DMS79 treated with DMSO at 0.1 percent for 48 hours (cell line): Measurements from ENCODE around the gene TGM5.
"Not testable (repeated sequence)": the region's sequence is repeated elsewhere in the genome, so short reads cannot be mapped to it uniquely, and the experiment has no call there.

Experiments
- DNase-seq: peaks from one replicate; lab custom pipeline; 2025; lab: John Stamatoyannopoulos, UW

Gene TGM5, protein sequence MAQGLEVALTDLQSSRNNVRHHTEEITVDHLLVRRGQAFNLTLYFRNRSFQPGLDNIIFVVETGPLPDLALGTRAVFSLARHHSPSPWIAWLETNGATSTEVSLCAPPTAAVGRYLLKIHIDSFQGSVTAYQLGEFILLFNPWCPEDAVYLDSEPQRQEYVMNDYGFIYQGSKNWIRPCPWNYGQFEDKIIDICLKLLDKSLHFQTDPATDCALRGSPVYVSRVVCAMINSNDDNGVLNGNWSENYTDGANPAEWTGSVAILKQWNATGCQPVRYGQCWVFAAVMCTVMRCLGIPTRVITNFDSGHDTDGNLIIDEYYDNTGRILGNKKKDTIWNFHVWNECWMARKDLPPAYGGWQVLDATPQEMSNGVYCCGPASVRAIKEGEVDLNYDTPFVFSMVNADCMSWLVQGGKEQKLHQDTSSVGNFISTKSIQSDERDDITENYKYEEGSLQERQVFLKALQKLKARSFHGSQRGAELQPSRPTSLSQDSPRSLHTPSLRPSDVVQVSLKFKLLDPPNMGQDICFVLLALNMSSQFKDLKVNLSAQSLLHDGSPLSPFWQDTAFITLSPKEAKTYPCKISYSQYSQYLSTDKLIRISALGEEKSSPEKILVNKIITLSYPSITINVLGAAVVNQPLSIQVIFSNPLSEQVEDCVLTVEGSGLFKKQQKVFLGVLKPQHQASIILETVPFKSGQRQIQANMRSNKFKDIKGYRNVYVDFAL

DNA sequence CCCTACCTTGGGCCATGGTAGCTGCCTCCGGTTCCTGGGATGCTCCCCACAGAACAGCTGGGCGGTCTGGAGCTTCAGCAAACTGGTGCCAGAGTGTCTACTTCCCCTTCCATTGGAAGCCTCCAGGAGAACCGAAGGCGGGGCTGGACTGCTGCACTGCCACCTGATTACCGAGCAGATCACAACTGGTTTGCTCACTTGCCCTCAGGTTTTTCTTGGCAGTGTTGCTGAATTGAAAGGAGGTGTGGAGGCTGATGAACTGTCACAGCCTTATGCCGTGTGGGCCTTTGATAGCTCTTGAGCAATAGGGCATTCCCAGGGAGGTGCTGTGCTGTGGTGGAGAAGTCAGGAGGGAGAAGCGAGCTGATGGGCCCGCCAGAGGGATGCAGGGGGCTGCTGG lies at the start of gene TGM5:
TSS of gene TGM5 (minus strand) at position 95 of the 400 bp plus-strand sequence. CDS start at position 16, 79 bp downstream.
- DNase-seq = no peak

DNA sequence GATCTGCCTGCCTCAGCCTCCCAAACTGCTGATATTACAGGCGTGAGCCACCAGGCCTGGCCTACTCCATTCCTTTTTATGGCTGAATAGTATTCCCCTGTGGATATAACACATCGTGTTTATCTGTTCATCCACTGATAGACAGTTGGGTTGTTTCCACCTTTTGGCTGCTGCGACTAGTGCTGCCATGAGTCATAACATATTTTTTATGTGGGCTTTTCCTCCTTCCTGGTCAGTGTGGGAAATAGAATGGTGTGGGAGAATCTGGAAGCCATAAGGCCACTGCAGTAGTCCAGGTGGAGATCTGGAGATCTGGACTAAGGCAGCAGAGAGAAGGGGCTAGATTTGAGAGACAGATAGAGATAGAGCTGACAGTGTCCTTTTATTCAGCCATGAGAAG lies 47.4 kb upstream of the TGM5 start:
- no peak for DNase-seq

DNA sequence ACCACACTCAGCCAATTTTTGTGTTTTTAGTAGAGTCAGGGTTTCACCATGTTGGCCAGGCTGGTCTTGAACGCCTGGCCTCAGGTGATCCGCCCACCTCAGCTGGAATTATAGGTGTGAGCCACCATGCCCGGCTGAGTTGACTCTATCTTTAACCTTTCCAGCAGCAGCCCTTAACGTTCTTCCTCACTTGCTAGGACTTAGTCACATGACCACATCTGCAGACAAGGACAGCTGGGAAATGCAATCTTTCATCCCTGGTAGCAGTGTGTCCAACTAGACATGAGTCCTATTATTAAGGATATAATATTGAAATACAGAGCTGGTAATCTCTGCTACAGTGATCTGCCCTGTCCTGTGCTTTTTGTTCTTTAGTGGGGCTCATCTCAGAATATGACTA lies 45.6 kb upstream of the TGM5 start:
- DNase-seq = no peak

DNA sequence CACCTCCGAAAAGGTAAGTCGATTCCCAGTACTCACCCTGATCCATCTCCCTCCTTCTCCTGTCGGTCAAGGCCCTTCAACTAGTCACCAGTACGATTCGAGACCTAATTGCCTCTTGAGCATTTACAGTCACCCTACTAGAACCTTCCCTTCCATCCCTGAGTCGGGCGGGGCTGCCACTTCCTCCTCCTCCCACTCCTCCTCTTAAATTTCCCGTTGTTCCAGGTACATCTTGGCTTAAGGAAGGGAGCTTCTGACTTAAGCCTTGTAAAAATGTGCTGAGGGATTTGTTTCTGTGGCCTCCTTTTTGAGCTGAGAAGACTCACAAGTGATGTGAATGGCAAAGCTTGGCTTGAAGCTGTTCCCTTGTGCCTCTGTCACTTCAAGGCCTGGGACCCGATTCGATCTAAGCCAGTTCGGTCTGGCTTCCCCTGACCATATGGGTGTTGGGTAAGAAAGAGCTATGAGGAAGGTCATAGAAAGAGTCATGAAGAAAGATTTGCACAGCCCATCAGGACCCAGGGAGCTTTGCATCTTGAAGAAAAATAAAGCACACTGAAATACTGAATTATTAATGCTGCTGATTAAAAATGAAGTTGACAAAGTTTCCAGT lies 35.6 kb upstream of the TGM5 start, which contains the start of gene TGM7:
TSS of gene TGM7 (minus strand) at position 51 of the 613 bp plus-strand sequence.
- DNase-seq = no peak

DNA sequence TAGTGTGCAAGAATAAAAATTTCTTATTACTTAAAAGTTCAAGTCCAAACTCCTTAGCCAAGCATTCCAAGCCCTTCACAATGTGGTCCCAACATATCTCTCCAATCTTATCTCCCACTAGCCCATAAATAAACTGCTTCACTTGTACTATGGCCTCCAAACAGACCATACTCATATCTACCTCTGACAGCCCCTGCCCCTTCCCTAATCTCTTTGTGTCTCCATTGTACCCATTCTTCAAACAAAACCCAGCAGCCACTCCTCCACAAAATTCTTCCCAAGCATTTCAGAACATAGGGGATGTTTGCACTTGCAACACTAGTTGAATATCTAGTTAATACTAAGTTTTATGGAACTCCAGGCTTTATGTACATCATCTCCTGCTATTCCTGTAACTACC lies 33.2 kb upstream of the TGM5 start:
- DNase-seq = no peak

DNA sequence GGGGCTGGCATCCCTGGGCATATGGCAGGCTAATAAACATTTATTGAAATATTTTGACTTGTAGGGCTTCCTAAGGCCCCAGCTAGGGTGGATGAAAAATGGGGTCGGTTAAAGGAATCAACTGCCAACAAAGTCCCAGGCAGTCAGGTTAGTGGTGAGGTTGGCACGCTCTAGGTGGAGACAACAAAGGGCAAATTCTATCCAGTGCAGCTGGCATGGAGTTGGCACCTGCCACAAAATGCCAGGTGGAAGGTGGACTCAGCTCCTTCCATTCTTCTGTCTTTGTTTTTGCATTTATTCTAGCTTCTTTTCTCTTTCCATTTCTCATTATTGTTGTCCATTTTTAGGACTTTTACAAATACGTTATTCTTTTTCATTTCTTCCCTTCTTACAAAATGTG lies 32.7 kb upstream of the TGM5 start:
- no peak for DNase-seq

DNA sequence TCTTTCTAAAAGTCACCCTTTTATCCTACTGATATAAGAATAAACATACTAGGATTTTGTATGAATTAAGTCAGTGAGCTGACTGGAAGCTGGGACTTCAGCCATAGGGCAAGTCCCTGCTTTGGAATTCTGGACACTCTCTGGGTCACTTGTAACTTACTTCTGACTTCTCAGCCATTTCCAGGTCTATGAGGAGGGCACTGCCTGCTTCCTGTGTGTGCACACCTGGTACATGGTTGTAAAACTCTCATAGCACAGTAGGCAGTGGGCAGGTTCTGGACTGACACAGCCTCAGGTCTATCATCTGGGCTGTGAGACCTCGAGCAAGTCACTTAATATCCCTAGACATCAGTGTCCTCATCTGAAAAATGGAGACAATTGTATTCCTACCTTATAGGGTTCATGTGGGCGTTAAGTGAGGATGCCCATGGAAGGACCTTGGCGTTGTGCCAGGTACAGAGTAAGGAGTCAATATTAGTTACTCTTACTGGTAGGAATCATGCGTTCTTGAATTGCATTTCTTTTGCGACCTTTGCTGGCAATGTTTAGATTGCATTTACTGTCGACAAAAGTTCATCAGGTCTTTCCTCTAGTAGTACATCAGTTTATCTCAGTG lies 27.5 kb upstream of the TGM5 start:
- DNase-seq = no peak

DNA sequence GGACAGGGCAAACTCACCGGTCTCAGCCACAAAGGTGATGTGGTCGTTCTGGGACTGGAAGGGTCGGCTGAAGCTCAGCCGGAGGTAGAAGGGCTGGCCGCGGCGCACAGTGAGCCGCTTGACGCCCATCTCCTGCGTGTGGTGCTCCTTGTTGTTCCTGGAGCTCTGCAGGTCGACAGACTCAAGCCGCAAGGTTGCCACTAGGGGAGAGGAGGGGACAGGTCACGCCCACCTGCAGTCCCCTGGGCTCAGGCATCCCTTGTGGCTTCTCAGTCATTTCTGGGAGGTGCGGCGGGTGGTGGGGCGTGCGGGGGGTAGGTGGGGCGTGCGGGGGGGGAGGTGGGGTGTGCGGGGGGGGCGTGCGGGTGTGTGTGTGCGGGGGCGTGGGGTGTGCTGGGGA lies 26.7 kb upstream of the TGM5 start:
- no peak for DNase-seq

DNA sequence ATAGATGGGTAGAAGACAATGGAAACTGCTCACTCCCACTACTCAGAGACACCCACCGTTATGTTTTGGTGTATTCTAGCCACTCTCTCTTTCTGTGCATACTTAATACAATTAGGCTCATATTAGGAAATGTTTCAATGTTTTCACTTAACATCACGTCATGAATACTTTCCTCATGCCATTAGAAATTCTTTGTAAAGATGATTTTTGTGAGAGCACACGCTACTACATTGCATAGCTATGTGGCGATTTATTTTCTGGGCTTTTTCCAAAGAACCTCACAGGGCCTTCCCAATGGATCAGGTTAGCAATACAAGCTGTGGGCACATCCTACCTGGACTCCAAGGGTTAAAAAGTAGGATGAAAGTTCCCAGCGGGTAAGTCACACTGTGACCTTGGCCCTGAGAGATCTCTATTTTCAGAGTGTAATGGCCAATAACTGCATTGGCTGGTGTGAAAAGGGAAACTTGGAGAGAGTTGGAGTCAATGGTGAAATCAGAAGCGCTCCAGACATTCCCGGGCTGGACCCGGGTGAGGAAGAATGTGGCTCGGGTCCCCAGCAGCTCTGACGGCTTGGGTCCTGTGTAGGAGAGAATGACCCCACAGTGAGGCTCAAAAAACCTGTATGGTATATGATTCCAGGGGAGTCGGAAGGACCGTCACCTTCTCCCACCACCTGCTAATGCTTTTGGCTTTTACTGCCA lies 25.8 kb upstream of the TGM5 start:
- DNase-seq = no peak

DNA sequence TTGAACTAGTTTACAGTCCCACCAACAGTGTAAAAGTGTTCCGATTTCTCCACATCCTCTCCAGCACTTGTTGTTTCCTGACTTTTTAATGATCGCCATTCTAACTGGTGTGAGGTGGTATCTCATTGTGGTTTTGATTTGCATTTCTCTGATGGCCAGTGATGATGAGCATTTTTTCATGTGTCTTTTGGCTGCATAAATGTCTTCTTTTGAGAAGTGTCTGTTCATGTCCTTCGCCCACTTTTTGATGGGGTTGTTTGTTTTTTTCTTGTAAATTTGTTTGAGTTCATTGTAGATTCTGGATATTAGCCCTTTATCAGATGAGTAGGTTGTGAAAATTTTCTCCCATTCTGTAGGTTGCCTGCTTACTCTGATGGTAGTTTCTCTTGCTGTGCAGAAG lies 22.9 kb upstream of the TGM5 start:
- DNase-seq = not testable (repeated sequence)

DNA sequence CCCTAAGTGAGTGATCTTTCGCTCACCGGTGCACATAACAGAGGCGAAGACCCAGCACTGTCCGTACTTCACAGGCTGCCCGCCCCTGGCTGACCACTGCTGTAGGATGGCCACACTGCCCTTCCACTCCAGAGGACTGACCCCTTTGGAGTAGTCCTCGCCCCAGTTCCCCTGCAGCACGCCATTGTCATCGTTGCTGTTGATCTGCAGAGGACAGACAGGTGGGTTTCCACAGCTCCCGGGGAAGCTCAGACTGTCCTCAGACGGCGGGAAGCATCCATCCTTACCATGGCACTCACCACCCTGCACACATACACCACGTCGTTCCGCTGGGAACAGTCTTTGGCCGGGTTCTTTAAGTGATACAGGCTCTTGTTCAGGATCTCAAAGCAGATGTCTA lies 20.5 kb upstream of the TGM5 start:
- DNase-seq = no peak

DNA sequence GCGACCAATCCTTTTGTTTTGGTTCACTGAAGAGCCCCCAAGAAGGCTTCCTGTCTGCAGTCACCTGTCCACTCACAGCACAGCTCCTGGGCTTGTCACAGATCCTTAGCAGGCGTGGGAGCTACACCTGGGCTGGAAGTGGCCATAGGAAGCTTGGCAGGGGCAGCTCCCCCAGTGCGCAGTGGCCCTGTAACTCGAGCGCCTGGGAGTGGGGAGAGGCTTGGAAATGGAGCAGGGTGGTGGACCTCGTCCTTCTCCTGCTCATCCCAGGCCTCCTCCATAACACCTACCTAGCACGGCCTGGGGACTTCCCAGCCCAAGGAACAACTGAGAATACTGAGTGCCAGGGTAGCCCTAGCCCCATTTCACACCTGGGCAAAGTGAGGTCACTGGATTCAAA lies 19.3 kb upstream of the TGM5 start:
- DNase-seq = no peak

DNA sequence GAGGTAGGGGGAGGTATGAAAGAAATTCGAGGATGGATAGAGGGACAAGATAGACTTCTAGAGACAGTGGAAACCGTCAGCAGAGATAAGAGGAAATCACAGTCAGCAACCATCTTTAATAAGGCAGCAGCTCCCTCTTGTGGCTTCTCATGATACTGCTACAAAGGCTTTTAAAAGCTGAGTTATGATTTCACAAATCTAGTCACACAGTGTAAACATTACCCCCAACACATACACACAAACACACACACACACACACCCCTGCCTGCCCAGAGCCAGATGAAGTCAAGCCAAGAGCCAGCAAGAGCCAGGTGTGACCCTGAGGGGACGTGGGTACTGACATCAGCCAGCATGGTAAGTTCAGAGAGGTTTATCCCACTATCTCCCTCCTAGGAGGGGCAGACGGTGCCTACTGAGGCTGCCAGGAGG lies 18.9 kb upstream of the TGM5 start:
- peak; percentile 6 for DNase-seq

DNA sequence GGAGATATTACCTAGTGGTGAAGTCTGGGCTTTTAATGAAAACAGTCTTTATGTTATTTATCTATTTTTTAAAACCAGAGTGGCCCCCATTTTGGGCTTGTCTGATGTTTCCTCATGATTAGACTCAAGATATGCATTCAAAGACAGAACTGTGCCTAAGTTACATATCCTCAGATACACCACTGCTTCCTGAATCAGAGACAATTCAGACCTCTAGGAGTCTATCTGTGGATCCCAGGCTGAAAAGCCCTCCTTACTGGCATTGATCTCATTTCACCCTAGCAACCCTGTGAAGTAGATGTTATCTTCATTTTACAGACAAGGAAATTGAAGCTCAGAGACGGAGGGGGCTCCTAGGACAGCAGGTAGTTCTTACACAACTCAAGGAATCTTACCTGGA lies 16.8 kb upstream of the TGM5 start:
- no peak for DNase-seq

DNA sequence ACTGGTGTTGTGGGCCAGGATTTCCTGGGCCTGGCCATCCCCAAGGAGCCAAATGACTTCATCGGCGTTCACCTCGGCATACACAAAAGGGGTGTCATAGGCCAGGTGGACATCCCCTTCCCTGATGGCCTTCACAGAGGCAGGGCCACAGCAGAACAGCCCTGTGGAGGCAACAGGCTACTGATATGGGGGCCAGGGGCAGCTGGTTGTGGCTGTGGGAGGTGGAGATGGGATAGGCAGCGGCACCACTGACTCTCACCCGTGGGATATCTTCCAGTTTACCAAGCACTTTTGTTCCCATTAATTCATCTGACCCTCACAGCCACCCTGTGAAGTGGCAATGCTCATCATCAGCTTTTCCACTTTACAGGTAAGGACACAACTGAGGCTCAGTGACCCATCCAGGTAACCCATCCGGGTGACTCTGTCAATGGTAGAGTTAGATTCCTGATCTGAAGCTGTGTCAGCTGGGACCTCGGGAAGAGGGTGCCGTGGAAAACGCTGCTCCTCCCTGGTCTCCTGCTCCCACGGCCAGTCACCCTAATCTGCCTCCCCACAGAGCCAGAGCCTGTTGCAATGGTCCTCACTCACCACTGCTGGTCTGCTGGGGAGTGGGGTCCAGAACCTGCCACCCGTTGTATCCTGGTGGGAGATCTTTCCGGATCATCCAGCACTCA lies 15.3 kb upstream of the TGM5 start:
- DNase-seq = no peak

DNA sequence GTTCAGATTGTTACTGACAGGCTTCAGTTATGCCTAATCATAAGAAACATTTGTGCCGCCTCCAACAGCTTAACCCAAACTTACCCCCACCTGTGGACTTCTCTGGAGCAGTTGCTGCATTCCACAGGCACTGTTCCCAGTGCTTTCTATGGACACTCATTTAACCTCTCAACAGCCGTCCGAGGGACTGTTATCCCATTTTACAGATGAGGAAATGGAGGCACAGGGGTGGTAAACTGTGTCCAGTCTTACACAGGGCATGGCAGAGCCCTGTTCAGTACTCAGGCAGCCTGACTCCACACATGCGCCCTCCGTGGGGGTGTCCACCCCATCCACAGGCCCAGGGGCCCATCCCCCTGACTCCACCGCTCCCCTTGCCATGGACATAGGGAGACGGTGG lies 14.3 kb upstream of the TGM5 start:
- DNase-seq = no peak

DNA sequence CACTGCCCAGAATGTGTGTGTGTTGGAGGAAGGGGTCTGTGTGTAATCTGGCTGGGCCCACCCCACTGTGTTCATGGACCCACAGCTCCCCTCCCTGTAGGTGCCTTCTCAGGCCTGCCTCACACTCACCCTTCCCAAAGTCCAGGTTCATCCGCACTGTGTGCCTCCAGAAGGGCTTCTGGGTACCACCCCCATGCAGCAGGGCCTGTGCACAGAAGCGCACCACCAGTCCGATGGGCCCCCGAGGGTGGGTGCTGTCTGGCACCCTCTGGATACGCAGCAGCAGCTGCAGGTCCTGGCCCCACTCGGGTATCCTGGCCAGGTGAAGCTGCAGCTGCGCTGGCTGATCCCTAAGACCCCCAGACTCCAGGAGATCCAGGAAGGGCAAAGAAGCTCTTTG lies 12.8 kb upstream of the TGM5 start:
- DNase-seq = no peak

DNA sequence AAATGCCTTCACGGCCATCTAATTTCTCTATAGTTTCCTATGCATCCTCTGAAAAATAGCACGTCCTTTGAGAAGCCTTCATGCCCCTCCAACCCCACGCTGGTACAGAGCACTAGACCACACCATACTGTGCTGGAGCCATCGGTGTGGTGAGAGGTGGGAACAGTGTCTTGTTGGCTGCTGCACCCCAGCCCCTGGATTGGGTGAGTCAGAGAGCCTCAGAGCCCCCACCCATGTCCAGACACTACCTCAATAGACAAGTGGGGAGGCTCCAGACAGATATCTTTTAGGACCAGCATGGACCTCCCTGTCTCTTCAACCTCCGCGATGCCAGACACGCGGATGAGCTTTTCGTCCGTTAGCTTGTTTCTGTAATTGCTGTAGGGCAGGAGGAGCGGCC lies 12.1 kb upstream of the TGM5 start:
- no peak for DNase-seq

DNA sequence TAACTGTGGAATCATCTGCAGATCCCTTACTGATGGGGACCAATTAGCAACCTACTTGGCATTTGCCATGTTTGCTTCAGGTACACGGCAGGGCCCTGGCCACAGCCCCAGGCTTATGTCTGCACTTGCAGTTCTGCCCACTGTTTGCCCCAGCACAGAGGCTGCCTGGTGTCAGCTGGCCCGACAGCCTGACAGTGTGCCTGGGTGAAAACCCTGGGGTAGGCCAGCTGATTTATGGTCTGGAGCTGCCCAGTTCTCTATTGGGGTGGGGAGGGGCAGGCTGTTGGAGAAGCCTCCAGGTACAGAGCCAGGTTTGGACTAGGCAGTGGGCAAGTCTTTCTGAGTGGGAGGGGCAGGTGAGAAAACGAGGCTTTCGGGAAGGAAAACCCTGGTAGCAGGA lies 11.2 kb upstream of the TGM5 start:
- DNase-seq = no peak

DNA sequence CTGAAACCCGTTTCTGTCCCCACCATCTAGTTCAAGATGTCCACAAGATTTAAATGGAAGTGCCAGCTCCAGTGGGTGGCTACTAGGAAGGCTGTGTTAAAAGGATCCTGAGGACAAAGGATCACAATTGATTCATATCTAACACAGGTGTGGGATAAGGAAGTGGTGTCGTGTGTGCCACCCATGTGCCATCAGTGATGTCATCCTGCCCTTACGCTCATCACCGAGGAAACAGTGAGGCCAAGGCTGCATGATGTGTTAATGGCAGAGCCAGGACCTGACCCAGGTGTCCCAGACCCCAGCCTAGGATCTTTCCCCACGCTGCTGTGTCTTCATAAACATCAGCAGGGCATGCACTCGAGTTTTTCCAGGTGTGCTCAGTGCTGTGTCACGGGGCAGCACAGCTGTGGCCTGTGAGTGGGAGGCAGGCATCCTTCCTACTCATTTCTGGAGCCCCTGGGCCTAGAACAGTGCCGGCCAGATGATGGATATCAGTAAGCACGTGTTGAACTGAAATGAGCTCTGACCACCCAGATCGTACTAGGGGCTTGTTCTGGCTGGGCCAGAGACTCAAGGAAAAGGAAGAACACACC lies 10.6 kb upstream of the TGM5 start:
- no peak for DNase-seq
